ENCODE measurements around the gene OSGEP.
A peak's percentile ranks its signal among the peaks of the same experiment; 100 is the strongest.

The OSGEP gene

GRCh38 chr14:20428802-20429201 lies 25.8 kb downstream of the OSGEP start:
- no peak for DNase-seq

GRCh38 chr14:20428010-20428365 lies 26.6 kb downstream of the OSGEP start:
- no peak for DNase-seq

DNA sequence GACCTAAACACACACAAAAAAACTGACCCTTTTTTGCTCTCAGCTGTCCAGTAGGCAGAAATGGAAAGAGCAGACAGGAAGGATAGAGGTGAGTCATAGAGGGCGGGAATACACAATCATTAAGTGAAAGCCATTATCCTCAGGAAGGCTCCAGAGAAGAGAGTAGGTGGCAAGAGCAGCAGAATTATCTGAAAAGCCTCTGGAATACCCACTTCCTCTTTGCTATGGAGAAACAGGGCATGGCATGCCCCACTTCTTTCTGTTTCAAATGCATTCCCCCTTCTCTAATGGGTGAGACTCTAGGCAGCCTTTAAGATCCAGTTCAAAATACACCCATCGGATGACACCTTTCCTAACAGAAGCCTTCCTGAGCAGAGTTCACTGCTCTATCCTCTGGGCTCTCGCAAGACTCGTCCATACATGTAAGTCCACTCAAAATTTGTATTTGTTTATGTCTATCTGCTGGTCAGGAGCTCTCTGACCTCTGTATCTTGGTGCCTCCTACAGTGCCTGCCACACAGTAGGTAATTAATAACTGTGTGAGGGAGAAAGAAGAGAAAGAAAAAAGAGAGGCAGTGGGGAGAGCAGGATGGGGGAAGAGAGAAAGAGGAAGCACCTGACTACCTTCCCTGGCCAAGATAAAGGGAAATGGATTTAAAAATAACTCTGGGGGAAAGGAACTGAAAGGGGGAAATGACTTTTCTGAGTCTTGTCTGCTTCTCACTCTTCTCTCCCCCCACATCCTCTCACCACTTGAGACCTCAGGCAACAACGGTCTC lies 27.2 kb downstream of the OSGEP start:
- DNase-seq = no peak

DNA sequence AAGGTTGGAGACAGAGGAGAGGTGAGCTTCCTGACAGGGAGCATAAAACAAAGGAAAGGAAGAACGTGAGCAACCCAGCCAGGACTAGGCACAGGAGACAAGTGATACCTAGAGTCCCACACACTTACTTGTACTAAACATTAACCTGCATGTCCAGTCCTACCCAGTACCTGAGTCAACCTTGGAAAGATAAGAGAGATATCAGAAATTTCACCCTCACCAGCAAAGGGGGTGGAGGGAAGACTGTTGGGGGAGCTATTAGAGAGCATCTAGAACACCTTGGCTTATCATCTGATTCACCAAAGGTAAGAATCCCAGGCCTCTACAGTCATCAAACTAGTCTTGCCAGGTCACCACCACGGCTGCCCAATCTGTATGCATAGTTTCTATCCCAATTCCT lies 29.8 kb downstream of the OSGEP start:
- no peak for DNase-seq

DNA sequence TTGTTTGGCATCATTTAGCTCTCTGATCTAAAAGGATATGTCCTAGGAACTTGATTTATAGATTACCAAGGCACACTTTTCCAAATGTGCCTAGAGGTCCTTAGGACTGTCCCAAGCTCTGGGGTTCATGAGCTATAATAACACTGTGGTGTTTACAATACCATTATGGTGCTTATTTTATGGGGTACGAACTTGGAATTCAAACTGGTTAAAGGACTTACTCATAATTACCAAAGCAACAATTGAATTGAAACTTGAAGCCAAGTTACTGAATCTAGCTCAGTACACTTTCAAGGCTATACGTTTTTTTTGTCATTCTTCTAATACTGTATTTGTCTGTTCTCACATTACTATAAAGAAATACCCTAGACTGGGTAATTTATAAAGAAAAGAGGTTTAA lies 31.7 kb downstream of the OSGEP start:
- no peak for DNase-seq

GRCh38 chr14:20421267-20421666 lies 33.3 kb downstream of the OSGEP start:
- no peak for DNase-seq

DNA sequence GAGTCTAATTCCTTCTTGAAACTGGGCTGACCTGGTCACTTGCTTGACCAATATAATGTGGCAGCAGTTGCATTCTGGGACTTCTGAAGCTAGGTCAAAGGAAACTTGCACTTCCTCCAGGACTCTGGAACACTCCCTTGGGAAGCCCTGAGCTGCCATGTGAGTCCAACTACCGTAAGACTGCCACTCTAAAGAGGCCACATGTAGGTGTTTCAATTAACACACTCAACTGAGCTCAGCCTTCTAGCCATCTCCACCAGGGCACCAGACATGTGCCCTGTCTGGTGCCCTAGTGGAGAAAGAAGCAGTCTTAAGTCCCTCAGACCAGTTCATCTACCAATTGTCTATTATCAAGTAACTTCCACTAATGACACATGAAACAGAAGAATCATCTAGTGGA lies 35.2 kb downstream of the OSGEP start:
- no peak for DNase-seq

DNA sequence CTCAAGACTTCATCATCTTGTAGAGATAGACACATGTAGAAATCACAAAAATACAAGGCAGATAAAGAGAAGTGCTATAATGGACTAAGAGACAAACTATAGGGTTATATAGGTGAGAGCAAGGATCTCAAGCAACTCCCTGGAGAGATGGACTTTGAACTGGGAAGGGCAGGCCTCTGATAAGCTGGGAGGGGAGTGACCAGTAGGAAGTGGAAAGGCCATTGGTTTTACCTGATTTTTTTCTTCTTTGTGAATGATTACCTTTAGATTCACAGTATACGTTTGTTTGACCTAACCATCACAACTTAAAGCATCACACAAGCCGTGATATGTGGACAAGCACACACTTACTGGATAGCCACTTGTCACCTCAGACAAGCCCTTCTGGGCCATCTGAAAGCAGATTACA lies 36.1 kb downstream of the OSGEP start:
- no peak for DNase-seq

DNA sequence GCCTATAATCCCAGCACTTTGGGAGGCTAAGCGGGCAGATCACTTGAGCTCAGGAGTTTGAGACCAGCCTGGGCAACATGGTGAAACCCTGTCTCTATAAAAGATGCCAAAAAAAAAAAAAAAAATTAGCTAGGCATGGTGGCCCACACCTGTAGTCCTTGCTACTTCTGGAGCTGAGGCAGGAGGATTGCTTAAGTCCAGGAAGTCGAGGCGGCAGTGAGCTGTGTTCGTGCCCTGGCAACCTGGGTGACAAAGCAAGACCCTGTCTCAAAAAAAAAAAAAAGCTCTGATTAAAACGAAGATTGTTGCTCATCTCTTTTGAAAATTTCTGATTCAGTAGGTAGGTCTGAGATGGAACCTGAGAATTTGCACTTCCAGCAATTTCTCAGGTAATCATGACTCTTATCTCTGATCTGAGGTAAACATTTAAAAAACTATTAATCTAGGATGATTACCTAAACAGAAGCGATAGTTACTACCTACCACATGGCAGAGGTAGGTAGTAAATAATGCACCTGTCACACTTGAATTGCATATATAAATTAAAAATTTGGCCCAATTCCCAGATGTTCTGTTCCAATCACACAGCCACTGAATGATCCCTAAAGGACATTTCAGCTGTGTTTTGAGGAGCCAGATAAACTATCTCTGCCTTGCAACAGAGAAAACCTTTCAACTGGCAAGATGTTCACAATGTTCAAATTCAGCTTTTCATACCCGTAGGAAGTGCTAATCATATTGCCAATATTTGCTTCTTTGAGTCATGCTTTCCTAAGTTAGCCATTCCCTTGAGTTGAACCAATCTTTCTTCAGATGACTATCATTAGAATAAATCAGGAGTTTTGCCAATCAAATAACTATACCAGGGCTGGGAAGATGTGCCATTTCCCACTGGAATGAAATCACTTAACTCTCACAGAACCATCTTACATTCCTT lies 37.1 kb downstream of the OSGEP start:
- DNase-seq = no peak

- DNase-seq = no peak
Measured at GRCh38 chr14:20416223-20416622, 38.4 kb downstream of the OSGEP start.

DNA sequence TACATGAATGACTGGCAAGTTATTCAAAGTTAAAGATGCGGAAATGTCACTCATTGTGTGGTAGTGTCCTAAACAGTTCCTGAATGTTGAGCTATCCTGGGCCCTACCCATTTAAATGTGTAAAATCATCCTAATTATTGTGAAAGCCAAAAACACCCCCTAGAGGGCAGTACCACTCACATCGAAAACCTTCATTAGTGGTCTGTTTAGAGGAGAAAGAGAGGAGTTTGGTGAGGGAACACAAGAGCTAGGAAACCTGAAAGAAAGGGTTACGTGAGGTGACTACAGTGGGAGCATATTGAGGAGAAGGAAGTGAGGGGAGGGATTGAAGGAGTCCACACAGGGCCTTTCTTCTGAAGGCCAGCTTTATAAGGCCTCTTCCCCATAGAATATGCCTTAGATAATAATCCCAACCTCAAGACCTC lies 38.8 kb downstream of the OSGEP start:
- DNase-seq = no peak

GRCh38 chr14:20413744-20414082 lies 40.9 kb downstream of the OSGEP start:
- DNase-seq = no peak

- peak; percentile 77 for DNase-seq
Measured at GRCh38 chr14:20412876-20413743, 41.5 kb downstream of the OSGEP start, which contains the start of gene TEP1. Gene TEP1 (minus strand): TSS chr14:20413501. CDS start chr14:20408439, 5,062 bp downstream.

- no peak for DNase-seq
Measured at GRCh38 chr14:20412411-20412810, 42.2 kb downstream of the OSGEP start.

DNA sequence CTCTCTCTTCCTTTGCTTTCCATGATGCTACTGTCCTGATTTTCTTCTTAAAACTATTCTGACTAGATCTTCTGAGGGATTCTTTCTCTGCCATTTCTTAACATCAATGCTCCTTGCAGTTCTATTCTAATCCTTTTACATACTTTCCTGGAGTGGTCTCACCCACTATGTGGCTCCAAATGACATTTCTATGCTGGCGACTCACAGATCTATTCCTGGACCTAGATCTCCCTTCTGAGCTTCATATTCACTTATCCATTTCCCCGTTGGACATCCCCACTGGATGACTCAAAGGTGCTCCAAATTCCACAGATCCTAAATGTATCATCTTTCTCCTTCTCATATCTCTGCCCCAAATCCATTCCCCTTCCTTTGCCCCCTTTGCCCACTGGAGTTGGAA lies 45.4 kb downstream of the OSGEP start:
- no peak for DNase-seq

DNA sequence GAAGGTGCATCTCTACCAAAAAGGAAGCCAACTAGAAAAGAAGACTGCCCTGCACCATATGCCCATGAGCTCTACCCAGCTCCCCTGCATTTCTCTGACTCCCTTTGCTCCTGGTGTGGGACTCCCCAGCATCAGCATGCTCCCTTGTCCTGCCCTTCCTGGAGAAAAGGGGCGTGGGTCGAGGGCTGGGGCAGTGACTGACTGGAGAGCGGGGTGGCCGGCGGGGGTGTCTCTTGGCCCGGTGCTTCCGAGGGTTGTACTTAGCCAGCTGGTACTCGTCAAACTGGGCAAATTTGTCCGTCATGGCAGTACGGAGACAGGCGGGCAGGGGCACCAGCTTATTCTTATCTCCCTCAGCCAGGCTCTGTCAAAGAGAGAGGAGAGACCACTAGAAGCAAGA lies 51.1 kb downstream of the OSGEP start:
- no peak for DNase-seq

GRCh38 chr14:20400965-20401593 lies 53.5 kb downstream of the OSGEP start:
- DNase-seq = no peak

- no peak for DNase-seq
Measured at GRCh38 chr14:20400589-20400964, 54.0 kb downstream of the OSGEP start.

- DNase-seq = no peak
Measured at GRCh38 chr14:20397511-20397910, 57.1 kb downstream of the OSGEP start.

All from T1000 (cell line).